ENCODE results near the gene PHACTR3. TPM values are rescaled to one million over a fixed set of nuclear protein-coding genes. Genes with fewer than 3 reads are reported as not detected.

Gene PHACTR3
- total RNA-seq, 1 donor = not detected

GRCh38 chr20:59858425-59858824, 254.1 kb downstream of the PHACTR3 start:
- Histone ChIP-seq H3K9me3 (ENCODE audit: low read depth, low read length) (no peaks in the 10 kb centered on the region), H2AFZ (ENCODE audit: low read length) (no peak overlapping the region), H4K20me1 (ENCODE audit: insufficient read depth, low read length) (no peaks in the 10 kb centered on the region), H3K4me1 (ENCODE audit: insufficient read depth, low read length) (no peaks in the 10 kb centered on the region), H3K27me3 (ENCODE audit: insufficient read depth, low read length) (no peaks in the 10 kb centered on the region), H3K4me3 (ENCODE audit: insufficient read depth, low read length) (no peak overlapping the region), H3K27ac (ENCODE audit: low read depth, low read length) (no peak overlapping the region), H3K4me2 (ENCODE audit: insufficient read depth, low read length) (no peak overlapping the region), H3K79me2 (ENCODE audit: insufficient read depth, low read length) (no peaks in the 10 kb centered on the region), H3K36me3 (ENCODE audit: insufficient read depth, low read length) (no peaks in the 10 kb centered on the region)
- no peak for TF ChIP-seq CTCF (IDR thresholded peaks at IDR 0.05; ENCODE audit: extremely low read depth, low read depth, low read length)
- DNase-seq (ENCODE audit: insufficient read length, low spot score, missing footprints) = no peak

GRCh38 chr20:59861401-59861800, 257.1 kb downstream of the PHACTR3 start:
- Histone ChIP-seq H3K27me3 (ENCODE audit: insufficient read depth, low read length) (no peaks in the 10 kb centered on the region), H3K4me2 (ENCODE audit: insufficient read depth, low read length) (no peak overlapping the region), H3K9me3 (ENCODE audit: low read depth, low read length) (no peaks in the 10 kb centered on the region), H3K4me3 (ENCODE audit: insufficient read depth, low read length) (no peak overlapping the region), H3K27ac (ENCODE audit: low read depth, low read length) (no peak overlapping the region), H3K79me2 (ENCODE audit: insufficient read depth, low read length) (no peaks in the 10 kb centered on the region), H4K20me1 (ENCODE audit: insufficient read depth, low read length) (no peaks in the 10 kb centered on the region), H3K36me3 (ENCODE audit: insufficient read depth, low read length) (no peaks in the 10 kb centered on the region), H2AFZ (ENCODE audit: low read length) (no peak overlapping the region), H3K4me1 (ENCODE audit: insufficient read depth, low read length) (no peaks in the 10 kb centered on the region)
- no peak for DNase-seq (ENCODE audit: insufficient read length, low spot score, missing footprints)
- TF ChIP-seq CTCF (IDR thresholded peaks at IDR 0.05; ENCODE audit: extremely low read depth, low read depth, low read length) = no peak

- H3K4me2 ChIP-seq (ENCODE audit: insufficient read depth, low read length) = no peak overlapping the region
Measured at GRCh38 chr20:59863058-59863457, 258.7 kb downstream of the PHACTR3 start.

GRCh38 chr20:59864726-59865125, 260.4 kb downstream of the PHACTR3 start:
- DNase-seq (ENCODE audit: insufficient read length, low spot score, missing footprints) = no peak
- Histone ChIP-seq H3K4me1 (ENCODE audit: insufficient read depth, low read length) (no peaks in the 10 kb centered on the region), H3K27me3 (ENCODE audit: insufficient read depth, low read length) (no peaks in the 10 kb centered on the region), H3K79me2 (ENCODE audit: insufficient read depth, low read length) (no peaks in the 10 kb centered on the region), H3K4me2 (ENCODE audit: insufficient read depth, low read length) (no peak overlapping the region), H3K36me3 (ENCODE audit: insufficient read depth, low read length) (no peaks in the 10 kb centered on the region), H3K9me3 (ENCODE audit: low read depth, low read length) (no peaks in the 10 kb centered on the region), H4K20me1 (ENCODE audit: insufficient read depth, low read length) (no peaks in the 10 kb centered on the region), H3K27ac (ENCODE audit: low read depth, low read length) (no peak overlapping the region), H2AFZ (ENCODE audit: low read length) (no peak overlapping the region), H3K4me3 (ENCODE audit: insufficient read depth, low read length) (no peak overlapping the region)
- no peak for TF ChIP-seq CTCF (IDR thresholded peaks at IDR 0.05; ENCODE audit: extremely low read depth, low read depth, low read length)

More at GRCh38 chr20:59863058-59863457, 258.7 kb downstream of the PHACTR3 start:
- Histone ChIP-seq H3K4me3 (ENCODE audit: insufficient read depth, low read length) (no peak overlapping the region), H3K4me1 (ENCODE audit: insufficient read depth, low read length) (no peaks in the 10 kb centered on the region), H3K9me3 (ENCODE audit: low read depth, low read length) (no peaks in the 10 kb centered on the region), H3K79me2 (ENCODE audit: insufficient read depth, low read length) (no peaks in the 10 kb centered on the region), H3K36me3 (ENCODE audit: insufficient read depth, low read length) (no peaks in the 10 kb centered on the region), H3K27ac (ENCODE audit: low read depth, low read length) (no peak overlapping the region), H4K20me1 (ENCODE audit: insufficient read depth, low read length) (no peaks in the 10 kb centered on the region), H3K27me3 (ENCODE audit: insufficient read depth, low read length) (no peaks in the 10 kb centered on the region), H2AFZ (ENCODE audit: low read length) (no peak overlapping the region)
- no peak for DNase-seq (ENCODE audit: insufficient read length, low spot score, missing footprints)
- no peak for TF ChIP-seq CTCF (IDR thresholded peaks at IDR 0.05; ENCODE audit: extremely low read depth, low read depth, low read length)

All from osteoblast (primary cell).